NCI-H460 (cell line): Measurements from ENCODE around the gene PRMT1. TPM values are rescaled to one million over a fixed set of nuclear protein-coding genes. Genes with fewer than 3 reads are reported as not detected.

Experiments used
- DNase-seq: peaks from one replicate; pipeline ENCODE4 v3.0.0-alpha.2; 2016; ENCODE audit warnings: low read depth; ENCODE audit errors: extremely low read depth
- total RNA-seq: library from RNA; depleted of rRNA; stranded (reverse); fragments of >200 nt; shearing (Covaris generic); gene quantifications from 2 replicates; pipeline ENCODE4 v1.2.3, GENCODE V29; 2014

The PRMT1 gene
- total RNA-seq, 1 experiment from 2014 or later = 228 TPM

GRCh38 chr19:49666120-49666444 lies 11.0 kb upstream of the PRMT1 start:
- DNase-seq = no peak

- DNase-seq = no peak
Measured at GRCh38 chr19:49667473-49667872, 9.6 kb upstream of the PRMT1 start.

GRCh38 chr19:49669516-49669915 lies 7.6 kb upstream of the PRMT1 start:
- DNase-seq = no peak

GRCh38 chr19:49672131-49672919 lies 4.7 kb upstream of the PRMT1 start:
- peak; percentile 70 for DNase-seq

- peak; percentile 84 for DNase-seq
Measured at GRCh38 chr19:49676136-49676783, 811 bp upstream of the PRMT1 start.

- peak; percentile 99 for DNase-seq
Measured at GRCh38 chr19:49676784-49677230, 264 bp upstream of the PRMT1 start.

- peak; percentile 59 for DNase-seq
Measured at GRCh38 chr19:49677901-49678674, 1.0 kb downstream of the PRMT1 start.

GRCh38 chr19:49678985-49679770 lies 2.1 kb downstream of the PRMT1 start:
- DNase-seq = no peak

- DNase-seq = no peak
Measured at GRCh38 chr19:49679771-49680413, 2.8 kb downstream of the PRMT1 start.

- DNase-seq = peak; percentile 68
Measured at GRCh38 chr19:49680421-49681351, 3.6 kb downstream of the PRMT1 start.

- no peak for DNase-seq
Measured at GRCh38 chr19:49681830-49682229, 4.8 kb downstream of the PRMT1 start.

GRCh38 chr19:49682274-49682673 lies 5.2 kb downstream of the PRMT1 start:
- DNase-seq = no peak

GRCh38 chr19:49683814-49684250 lies 6.8 kb downstream of the PRMT1 start:
- no peak for DNase-seq

GRCh38 chr19:49684251-49684982 lies 7.3 kb downstream of the PRMT1 start:
- no peak for DNase-seq

- no peak for DNase-seq
Measured at GRCh38 chr19:49684983-49685553, 8.0 kb downstream of the PRMT1 start.

GRCh38 chr19:49685845-49686332 lies 8.8 kb downstream of the PRMT1 start:
- no peak for DNase-seq

- DNase-seq = no peak
Measured at GRCh38 chr19:49686503-49687088, 9.5 kb downstream of the PRMT1 start.
